ENCODE data around the gene ILKAP. TPM values are rescaled to one million over a fixed set of nuclear protein-coding genes. Genes with fewer than 3 reads are reported as not detected.

ILKAP gene
- total RNA-seq, 1 experiment from 2014 or later: 49.9 TPM

- no peak for ATAC-seq
- Histone ChIP-seq H3K4me3 (ENCODE audit: low read depth in 2 of 2, low read length in 2 of 2) (no peak overlapping the region), H3K4me1 (ENCODE audit: control insufficient read depth, insufficient read depth, low read length) (peaks cover 7% of the 10 kb centered on the region), H3K27me3 (ENCODE audit: control insufficient read depth, insufficient read depth, low read length) (no peaks in the 10 kb centered on the region), H3K27ac (ENCODE audit: low read length) (no peak overlapping the region), H3K9me3 (ENCODE audit: control insufficient read depth, insufficient read depth, low read depth, low read length) (no peaks in the 10 kb centered on the region), H3K36me3 (ENCODE audit: control insufficient read depth, insufficient read depth, low read length) (no peaks in the 10 kb centered on the region)
- BruUV-seq (replicated peaks): no TSS peak
- in situ Hi-C loops (cut with HindIII; ENCODE audit: low pct_unique_long_range_greater_than_20kb, low sequenced_read_pairs) (no loop called here), intact Hi-C loops (cut with micrococcal nuclease; ENCODE audit: unreplicated experiment) (no loop called here)
- CTCF ChIA-PET: interaction anchor here (0.5 kb wide), 1 partner anchor 81 kb away, joined by 3 read pairs; no protein-coding TSS in a partner anchor
- DNase-seq (ENCODE audit: low read depth, low spot score): no peak
- POLR2A ChIA-PET: no interaction called here
- TF ChIP-seq CTCF (IDR thresholded peaks at IDR 0.05) (no peak), REST (IDR thresholded peaks at IDR 0.05; ENCODE audit: insufficient read depth in 1 of 2, low read depth in 2 of 2, low read length in 1 of 2) (no peak), POLR2AphosphoS5 (IDR thresholded peaks at IDR 0.05; ENCODE audit: low read depth, low read length) (no peak), TCF7L2 (IDR thresholded peaks at IDR 0.05; ENCODE audit: low read depth, low read length) (no peak), SIN3A (IDR thresholded peaks at IDR 0.05; ENCODE audit: borderline replicate concordance, insufficient read depth, low read depth, low read length) (no peak)
These were observed 47.5 kb downstream of the ILKAP start for GRCh38 chr2:238155761-238156694.

GRCh38 chr2:238155051-238155760, 48.3 kb downstream of the ILKAP start:
- no peak overlapping the region for H3K27ac ChIP-seq (ENCODE audit: low read length)
- ATAC-seq (no peak), DNase-seq (ENCODE audit: low read depth, low spot score) (no peak)
- in situ Hi-C loops (cut with HindIII; ENCODE audit: low pct_unique_long_range_greater_than_20kb, low sequenced_read_pairs): no loop called here
- H3K4me3 ChIP-seq (ENCODE audit: low read depth in 2 of 2, low read length in 2 of 2): no peak overlapping the region
- H3K36me3 ChIP-seq (ENCODE audit: control insufficient read depth, insufficient read depth, low read length): no peaks in the 10 kb centered on the region
- no TSS peak for BruUV-seq (replicated peaks)
- TF ChIP-seq SIN3A (IDR thresholded peaks at IDR 0.05; ENCODE audit: borderline replicate concordance, insufficient read depth, low read depth, low read length) (no peak), TCF7L2 (IDR thresholded peaks at IDR 0.05; ENCODE audit: low read depth, low read length) (no peak), POLR2AphosphoS5 (IDR thresholded peaks at IDR 0.05; ENCODE audit: low read depth, low read length) (no peak)
- peaks cover 7% of the 10 kb centered on the region for H3K4me1 ChIP-seq (ENCODE audit: control insufficient read depth, insufficient read depth, low read length)
- intact Hi-C loops (cut with micrococcal nuclease; ENCODE audit: unreplicated experiment): no loop called here
- H3K9me3 ChIP-seq (ENCODE audit: control insufficient read depth, insufficient read depth, low read depth, low read length): no peaks in the 10 kb centered on the region
- H3K27me3 ChIP-seq (ENCODE audit: control insufficient read depth, insufficient read depth, low read length): no peaks in the 10 kb centered on the region
- ChIA-PET CTCF (interaction anchor here (0.5 kb wide), 1 partner anchor 81 kb away, joined by 3 read pairs; no protein-coding TSS in a partner anchor), POLR2A (no interaction called here)

Measured in Panc1 (cell line).